ENCODE data around the gene MRPS10.
A peak's percentile ranks its signal among the peaks of the same experiment; 100 is the strongest.

MRPS10 gene

GRCh38 chr6:42217519-42218367 is at the start of gene MRPS10:
Gene MRPS10, minus strand, starts transcription at chr6:42217861. Its CDS starts 12 bp downstream, at chr6:42217849.
- peak; percentile 98 for DNase-seq (ENCODE audit: low spot score)

DNA sequence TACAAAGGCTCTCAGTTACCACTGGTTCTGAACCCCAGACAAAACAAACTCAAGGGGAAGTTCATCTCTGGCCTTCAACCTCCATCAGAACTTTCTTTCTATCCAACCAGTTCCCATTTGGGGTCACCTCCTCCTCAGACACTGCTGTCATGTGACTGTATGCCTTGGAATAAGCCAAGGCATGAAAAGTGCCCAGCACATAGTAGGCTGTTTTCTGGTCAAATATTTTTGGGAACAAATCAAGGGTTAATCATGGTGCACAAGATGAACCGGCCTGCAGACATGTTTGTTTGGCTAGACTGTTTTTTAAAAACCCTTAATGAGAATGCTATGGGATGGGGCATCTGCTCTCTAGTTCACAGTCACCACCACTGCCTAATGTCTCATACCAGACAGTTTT is 48.9 kb upstream of the MRPS10 start:
- DNase-seq (ENCODE audit: low spot score) = no peak

DNA sequence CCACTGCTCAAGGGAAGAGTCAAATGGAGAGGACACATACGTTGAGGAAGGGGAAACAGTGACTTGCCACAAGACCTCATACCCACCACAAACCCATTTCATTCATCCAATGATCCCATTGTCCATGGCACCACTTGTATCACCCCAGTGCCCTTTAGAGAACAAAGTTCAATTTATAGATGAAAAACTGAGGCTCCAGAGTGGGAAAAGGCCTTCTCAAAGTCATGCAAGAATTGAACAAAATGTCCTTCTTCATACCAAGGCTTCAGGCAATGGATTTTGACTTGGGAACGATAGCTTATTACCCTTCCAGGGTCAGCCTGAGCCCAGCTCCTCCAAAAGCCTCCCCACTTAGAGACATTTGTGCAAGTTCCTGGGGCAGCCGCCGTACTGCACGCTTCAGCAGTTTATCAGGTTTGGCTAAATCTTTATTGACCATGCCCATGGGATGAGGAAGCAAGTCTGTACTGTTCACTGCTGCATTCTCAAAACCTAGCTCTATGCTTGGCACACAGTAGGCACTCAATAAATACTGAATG is 47.3 kb upstream of the MRPS10 start:
- DNase-seq (ENCODE audit: low spot score) = no peak

DNA sequence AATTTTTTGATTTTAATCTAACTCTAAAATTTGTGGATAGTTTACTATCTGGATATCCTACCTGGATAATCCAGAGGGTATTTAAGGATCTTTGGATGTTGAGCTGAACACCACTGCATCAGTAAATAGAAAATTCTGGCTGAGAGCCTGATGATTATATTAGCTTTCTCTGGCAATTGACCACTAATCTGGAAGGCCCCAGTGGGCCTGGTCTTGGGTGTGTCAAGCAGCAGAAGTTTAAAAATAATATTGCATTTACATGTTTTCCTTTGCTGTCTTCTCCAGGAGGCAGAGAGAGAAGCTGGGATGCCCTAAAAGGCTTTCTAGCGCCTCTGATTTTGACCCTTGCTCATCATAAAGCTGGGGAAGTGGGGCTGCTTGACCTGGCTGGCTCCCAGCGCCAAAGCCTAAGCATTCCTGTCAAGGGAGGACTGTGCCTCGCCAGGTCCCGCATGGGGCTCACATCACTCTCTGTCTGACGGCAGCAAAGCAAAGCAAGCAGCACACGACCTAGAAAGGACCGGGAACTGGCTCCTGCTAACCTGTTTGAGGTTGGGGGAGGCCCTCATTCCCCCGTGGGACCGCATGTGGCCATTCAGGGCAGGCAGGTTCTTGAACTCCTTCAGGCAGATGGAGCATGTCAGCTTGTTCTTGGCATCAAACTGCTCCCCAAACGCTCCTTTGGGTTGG is 46.6 kb upstream of the MRPS10 start:
- no peak for DNase-seq (ENCODE audit: low spot score)

GRCh38 chr6:42263165-42263728 is 45.6 kb upstream of the MRPS10 start:
- DNase-seq (ENCODE audit: low spot score) = no peak

- DNase-seq (ENCODE audit: low spot score) = no peak
These were observed 43.3 kb upstream of the MRPS10 start for GRCh38 chr6:42260972-42261371.

- no peak for DNase-seq (ENCODE audit: low spot score)
These were observed 42.8 kb upstream of the MRPS10 start for GRCh38 chr6:42260396-42260888.

- no peak for DNase-seq (ENCODE audit: low spot score)
These were observed 42.3 kb upstream of the MRPS10 start for GRCh38 chr6:42259841-42260395.

GRCh38 chr6:42259286-42259685 is 41.6 kb upstream of the MRPS10 start:
- no peak for DNase-seq (ENCODE audit: low spot score)

- no peak for DNase-seq (ENCODE audit: low spot score)
These were observed 40.0 kb upstream of the MRPS10 start for GRCh38 chr6:42257614-42258013.

- no peak for DNase-seq (ENCODE audit: low spot score)
These were observed 39.4 kb upstream of the MRPS10 start for GRCh38 chr6:42257063-42257462.

GRCh38 chr6:42255050-42255449 is 37.4 kb upstream of the MRPS10 start:
- DNase-seq (ENCODE audit: low spot score) = no peak

- DNase-seq (ENCODE audit: low spot score) = no peak
These were observed 36.8 kb upstream of the MRPS10 start for GRCh38 chr6:42254505-42254904.

GRCh38 chr6:42251911-42252637 is 34.4 kb upstream of the MRPS10 start:
- no peak for DNase-seq (ENCODE audit: low spot score)

- DNase-seq (ENCODE audit: low spot score) = no peak
These were observed 33.8 kb upstream of the MRPS10 start for GRCh38 chr6:42251500-42251899.

- DNase-seq (ENCODE audit: low spot score) = no peak
These were observed 32.7 kb upstream of the MRPS10 start for GRCh38 chr6:42250274-42250931.

GRCh38 chr6:42249279-42249678 is 31.6 kb upstream of the MRPS10 start:
- DNase-seq (ENCODE audit: low spot score) = no peak

DNA sequence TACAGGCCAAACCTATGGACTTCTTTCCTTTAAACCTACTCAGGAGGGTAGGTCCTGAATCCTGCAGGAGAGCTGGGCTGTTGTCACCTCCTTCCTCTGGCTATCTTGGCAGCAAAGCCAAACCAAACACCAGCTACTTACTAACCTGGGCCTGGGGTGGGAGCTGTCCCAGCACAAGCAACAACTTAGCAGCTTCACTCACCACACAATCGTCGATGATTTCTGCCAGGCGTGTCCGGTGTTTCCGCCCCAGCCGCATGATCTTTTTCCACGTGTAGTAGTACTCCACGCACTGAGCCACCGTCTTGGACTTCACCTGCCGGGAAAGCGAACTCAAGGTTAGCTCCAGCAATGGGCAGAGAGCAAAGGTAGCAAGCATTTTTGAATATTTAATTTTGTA is 25.4 kb upstream of the MRPS10 start:
- DNase-seq (ENCODE audit: low spot score) = no peak

GRCh38 chr6:42241915-42242314 is 24.3 kb upstream of the MRPS10 start:
- DNase-seq (ENCODE audit: low spot score) = no peak

DNA sequence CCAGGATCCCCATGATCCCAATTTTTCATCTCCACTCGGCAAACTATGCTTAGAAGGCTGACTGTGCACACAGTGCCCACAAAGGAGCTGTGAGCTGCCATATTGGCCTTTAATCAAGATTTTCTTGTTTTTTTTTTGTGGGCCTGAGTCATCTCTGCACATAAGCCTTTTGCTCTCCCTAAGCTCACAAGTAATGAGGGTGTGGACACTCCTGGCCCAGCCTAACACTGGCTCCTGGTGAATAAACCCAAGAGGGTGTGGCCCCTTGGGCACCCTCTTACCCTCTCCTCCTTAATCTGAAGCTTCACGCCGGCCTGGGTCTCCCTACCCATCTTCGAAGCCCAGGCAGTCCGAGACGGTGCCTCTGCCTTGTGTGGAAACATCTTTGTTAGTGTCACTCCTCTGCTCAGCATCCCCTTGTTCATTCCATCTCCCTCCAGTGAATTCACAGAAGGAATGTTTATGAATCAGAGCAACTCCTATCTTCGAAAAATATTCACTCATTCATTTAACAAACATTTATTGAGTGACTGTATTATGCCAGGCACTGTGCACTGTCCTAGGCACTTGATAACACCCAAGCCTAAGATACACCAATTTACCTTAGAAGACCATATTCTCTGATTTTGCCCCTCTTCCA is 22.2 kb upstream of the MRPS10 start:
- no peak for DNase-seq (ENCODE audit: low spot score)

DNA sequence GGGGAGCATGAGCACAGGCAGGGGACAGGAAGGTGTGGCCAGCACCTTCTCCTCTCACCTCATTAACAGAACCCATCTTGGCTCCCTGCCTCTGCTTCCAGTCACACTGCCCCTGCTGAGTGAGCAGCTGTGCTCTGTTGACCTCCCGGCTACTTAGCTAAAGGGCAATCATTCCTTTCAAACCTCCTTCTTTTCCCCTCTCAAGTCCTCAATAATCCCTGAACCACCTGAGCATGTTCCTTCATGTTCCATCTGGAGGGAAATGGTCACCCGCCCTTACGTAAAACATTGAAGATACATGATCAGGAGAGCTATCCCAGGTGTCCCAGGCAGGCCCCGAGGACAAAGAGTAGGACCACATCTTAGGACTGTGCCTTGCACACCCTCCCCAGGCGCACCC is 21.7 kb upstream of the MRPS10 start:
- no peak for DNase-seq (ENCODE audit: low spot score)
